B cell (primary cell): Measurements from ENCODE around the gene FBXL14.

ENCODE experiments used
- EZH2 ChIP-seq: IDR thresholded peaks from 2 replicates; pipeline ENCODE4 v1.6.1; 2012; ENCODE audit warnings: borderline replicate concordance, low read depth, mild to moderate bottlenecking, moderate library complexity, low read length; ENCODE audit not compliant: insufficient read depth, poor library complexity, severe bottlenecking
- TF ChIP-seq, protein P1 (sequence below): fragments of 200-600 bp; IDR thresholded peaks from one replicate; pipeline ENCODE4 v1.8.0; 2022; ENCODE audit warnings: antibody characterized with exemption, mild to moderate bottlenecking

DNA sequence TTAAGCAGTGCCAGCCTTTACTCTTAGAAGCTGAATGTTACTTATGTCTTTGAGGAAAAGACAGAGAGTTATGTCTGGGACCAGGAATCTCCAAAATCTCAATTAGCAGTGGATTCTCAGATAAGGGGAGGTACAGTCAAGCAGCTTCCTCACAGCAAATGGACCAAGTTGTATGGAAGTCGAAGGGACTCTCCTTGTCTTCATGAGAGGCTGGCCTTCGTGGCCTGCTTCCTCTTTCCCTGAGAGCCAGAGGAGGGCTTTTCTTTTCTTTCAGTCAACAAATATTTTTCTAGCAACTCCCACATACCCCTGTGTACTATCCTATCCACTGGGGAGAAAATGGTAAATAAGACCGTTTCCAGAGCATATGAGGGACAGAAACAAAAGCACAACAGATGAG, 28.0 kb upstream of the FBXL14 start:
- no peak for TF ChIP-seq EZH2
- TF ChIP-seq, protein P1, sequence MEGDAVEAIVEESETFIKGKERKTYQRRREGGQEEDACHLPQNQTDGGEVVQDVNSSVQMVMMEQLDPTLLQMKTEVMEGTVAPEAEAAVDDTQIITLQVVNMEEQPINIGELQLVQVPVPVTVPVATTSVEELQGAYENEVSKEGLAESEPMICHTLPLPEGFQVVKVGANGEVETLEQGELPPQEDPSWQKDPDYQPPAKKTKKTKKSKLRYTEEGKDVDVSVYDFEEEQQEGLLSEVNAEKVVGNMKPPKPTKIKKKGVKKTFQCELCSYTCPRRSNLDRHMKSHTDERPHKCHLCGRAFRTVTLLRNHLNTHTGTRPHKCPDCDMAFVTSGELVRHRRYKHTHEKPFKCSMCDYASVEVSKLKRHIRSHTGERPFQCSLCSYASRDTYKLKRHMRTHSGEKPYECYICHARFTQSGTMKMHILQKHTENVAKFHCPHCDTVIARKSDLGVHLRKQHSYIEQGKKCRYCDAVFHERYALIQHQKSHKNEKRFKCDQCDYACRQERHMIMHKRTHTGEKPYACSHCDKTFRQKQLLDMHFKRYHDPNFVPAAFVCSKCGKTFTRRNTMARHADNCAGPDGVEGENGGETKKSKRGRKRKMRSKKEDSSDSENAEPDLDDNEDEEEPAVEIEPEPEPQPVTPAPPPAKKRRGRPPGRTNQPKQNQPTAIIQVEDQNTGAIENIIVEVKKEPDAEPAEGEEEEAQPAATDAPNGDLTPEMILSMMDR = no peak
